HG03571 (cell line): Measurements from ENCODE around the gene SP3.

Experiments
- ATAC-seq: cut with Tn5 transposase; IDR thresholded peaks from one replicate; pipeline ENCODE4 v1.9.1; 2021; ENCODE audit not compliant: unreplicated experiment

Gene SP3

GRCh38 chr2:173965372-173966025 is at the start of gene SP3:
TSS of gene SP3 (minus strand) at chr2:173965373. CDS start at chr2:173965171, 202 bp downstream.
- ATAC-seq = peak; percentile 70

- ATAC-seq = no peak
Observed at GRCh38 chr2:174014699-174015070, 49.5 kb upstream of the SP3 start.

GRCh38 chr2:174014011-174014698 is 49.0 kb upstream of the SP3 start:
- no peak for ATAC-seq

DNA sequence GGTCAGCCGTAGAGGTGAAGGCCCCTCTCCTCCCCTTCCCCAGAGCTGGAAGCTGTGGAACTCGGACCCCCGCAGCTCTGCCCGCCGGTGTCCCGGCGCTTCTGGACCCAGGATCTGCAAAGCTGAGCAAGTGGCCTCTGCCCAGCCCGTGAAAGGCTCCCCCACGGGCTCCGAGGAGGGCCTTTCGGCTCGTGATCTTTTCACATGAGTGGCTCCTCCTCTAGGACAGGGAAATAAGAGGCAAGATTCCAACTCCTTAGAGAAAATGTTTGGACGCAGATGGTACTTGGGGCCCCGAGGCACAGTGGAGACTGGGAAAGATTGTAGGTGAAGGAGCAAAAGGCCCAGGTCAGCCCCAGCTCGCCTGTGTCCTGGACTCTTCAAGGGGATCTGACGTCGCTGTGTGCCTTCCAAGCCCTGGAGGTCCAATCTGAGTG is 48.2 kb upstream of the SP3 start:
- no peak for ATAC-seq

DNA sequence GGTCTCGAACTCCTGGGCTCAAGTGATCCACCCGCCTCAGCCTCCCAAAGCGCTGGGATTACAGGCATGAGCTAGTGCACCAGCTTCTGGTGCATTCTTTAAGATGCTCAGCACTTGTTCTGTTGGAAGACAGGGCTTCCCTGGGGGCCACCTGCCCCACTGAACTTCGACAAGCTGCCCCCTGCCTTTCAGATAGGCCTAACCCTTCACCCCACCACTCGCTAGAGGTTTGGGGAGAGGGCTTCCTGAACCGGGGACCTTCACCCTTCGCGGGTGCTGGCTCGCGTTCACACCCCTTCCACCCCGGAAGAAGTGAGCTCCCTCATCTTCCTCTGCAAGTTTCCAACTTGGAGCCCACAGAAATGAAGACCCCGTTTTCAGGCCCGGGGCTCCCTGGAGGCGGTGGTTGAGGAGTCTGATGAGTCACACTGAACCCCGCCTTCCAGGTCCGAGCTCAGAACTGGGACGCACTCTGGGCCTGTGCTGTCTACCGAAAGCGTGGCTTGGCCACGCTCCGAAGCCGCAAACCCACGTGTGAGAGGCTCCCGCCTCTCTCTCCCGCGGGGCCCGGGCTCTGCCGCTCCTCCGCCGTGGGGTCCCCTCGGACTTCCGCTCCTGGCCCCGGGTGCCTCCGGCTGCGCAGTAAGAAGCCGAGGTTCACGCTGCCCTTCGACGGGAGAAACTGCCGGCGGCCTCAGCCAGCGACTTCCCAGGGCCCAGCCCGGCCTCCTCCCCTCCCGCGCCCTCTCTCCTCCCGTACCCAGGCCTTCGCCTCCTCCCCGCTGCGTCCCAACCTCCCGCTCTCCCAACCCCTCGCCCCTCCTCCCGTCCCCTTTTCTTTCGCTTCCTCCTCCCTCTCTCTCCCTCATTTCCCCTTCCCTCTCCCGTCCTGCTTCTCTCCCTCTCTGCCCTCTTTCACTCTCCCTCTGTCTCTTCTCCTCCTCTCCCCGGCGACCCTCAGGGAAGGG is 47.5 kb upstream of the SP3 start:
- no peak for ATAC-seq

- no peak for ATAC-seq
Observed at GRCh38 chr2:174011796-174012195, 46.6 kb upstream of the SP3 start.

DNA sequence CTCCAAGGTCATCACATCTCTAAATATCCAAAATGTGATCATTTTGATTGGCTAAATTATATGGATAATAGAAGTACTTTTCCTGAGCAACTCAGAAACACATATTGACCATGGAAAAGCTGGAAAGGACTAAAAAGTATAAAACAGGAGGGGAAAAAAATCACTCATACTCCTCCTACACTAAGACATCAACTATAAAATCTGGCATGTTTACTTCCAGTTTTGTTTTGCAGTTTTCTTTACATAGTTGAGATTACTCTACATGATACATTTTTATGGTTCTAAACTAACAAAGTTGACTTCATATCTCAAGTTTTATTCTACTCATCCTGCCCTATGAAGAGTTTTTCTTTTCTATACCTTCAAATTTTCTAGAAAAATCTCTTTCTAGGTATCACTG is 46.0 kb upstream of the SP3 start:
- no peak for ATAC-seq

- no peak for ATAC-seq
Observed at GRCh38 chr2:174009488-174010223, 44.5 kb upstream of the SP3 start.

DNA sequence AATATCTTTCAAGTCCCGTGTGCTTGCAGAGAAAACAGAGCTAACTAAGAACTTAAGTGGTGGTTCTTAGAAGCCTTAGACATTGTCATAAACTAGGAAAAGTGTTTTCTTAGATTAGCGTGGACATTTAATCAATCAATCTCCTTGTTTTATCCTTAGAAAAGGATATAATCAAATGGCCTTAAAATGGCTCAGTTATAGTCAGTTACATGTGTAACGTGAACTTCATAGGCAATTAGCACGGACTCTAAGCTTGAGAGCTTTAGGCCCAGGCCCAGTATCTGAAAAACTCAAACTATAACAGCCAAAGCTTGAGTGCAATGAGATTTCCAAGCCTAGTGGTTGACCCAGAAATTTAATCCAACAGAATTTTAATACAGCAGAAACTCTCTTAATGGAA is 43.5 kb upstream of the SP3 start:
- ATAC-seq = no peak

DNA sequence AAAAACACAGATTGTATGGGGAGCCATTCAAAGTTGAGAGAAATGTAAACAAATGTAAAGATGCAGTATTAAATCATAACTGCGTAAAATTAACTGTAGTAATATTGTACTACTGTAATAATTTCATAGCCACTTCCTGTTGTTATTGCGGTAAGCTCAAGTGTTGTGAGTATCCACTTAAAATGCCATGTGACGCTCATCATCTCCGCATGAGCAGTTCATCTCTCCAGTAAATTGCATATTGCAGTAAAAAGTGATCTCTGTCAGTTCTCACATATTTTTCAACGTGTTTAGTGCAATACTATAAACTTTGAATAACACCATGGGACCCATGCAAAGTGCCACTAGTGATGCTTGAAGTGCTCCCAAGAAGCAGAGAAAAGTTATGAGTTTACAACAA is 41.8 kb upstream of the SP3 start:
- ATAC-seq = no peak

- no peak for ATAC-seq
Observed at GRCh38 chr2:174005801-174006419, 40.7 kb upstream of the SP3 start.

GRCh38 chr2:174004905-174005605 is 39.9 kb upstream of the SP3 start:
- no peak for ATAC-seq

DNA sequence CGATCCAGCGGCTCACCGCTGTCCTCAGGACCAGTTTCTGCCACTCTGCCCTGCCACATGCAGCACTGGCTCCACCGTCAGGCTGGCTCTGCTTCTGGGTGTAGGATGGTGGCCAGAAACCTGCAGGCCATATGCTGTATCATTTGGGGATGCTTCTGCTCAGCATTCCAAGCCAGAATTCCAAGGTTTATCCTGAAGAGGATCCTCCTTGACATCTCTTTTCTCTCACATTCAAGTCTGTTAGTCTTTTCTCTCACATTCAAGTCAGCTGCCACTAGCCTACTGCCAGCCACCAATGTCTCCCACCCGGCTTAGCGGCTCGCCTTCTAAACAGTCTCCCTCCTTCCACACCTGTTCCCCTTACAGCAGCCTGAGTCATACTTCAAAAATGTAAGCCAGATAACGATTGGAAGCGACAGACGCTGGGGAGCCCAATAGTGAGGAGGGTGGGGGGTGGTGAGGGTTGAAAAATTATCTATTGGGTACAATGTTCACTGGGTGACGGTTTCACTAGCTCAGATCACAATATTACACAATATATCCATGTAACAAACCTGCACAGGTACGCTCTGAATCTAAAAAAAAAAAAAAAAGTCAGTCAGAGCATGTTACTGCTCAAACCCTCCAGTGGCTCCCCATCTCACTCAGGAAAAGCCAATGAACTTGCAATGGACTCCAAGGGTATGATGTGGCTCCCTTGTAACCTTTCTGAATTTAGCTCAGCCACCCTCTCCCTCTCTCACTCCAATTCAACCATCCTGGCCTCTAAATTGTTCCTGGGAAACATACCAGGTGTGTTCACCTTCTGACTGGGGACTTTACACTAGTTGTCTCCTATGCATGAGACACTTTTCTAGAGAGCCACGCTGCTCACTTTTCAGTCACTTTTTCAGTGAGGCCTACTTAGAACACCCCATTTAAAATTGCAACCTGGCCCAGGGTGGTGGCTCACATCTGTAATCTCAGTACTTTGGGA is 38.8 kb upstream of the SP3 start:
- ATAC-seq = no peak

- ATAC-seq = no peak
Observed at GRCh38 chr2:174002679-174003078, 37.5 kb upstream of the SP3 start.

DNA sequence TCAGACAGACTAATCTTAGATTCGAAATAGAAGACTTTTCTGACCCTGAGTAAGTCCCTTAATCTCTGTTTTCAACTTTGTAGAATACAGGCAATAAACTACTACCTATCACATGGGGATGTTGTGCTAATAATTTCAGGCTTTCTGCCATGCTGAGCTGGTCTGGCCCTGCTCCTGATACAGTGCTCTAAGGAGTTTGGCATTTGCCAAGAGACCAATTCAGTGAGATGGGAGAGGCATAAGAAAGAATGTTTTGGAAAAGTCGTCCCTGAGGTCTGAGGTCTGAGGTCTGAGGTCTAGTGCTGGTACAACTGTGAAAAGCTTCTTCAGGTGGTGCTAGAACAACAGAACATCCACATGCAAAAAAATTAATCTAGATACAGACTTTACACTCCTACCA is 35.9 kb upstream of the SP3 start:
- ATAC-seq = no peak

DNA sequence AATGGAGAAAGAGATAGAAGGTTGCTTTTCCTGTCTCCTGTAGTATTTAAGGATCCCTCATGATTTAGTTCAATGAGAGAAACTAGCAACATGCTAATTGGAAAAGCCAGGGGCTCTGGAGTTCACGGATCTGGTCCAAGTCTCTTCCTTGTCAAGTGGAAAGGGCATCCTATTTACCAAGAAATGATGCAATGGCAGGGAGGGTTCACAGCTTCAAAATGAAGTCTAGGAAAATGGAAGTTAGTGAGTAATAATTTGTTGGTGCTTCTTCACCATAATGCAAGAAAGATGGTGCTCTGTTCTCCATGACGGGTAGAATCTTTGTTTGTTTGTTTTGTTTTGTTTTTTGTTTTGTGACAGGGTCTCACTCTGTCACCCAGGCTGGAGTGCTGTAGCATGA is 34.6 kb upstream of the SP3 start:
- ATAC-seq = no peak

GRCh38 chr2:173999272-173999671 is 34.1 kb upstream of the SP3 start:
- no peak for ATAC-seq

- no peak for ATAC-seq
Observed at GRCh38 chr2:173998386-173998785, 33.2 kb upstream of the SP3 start.

DNA sequence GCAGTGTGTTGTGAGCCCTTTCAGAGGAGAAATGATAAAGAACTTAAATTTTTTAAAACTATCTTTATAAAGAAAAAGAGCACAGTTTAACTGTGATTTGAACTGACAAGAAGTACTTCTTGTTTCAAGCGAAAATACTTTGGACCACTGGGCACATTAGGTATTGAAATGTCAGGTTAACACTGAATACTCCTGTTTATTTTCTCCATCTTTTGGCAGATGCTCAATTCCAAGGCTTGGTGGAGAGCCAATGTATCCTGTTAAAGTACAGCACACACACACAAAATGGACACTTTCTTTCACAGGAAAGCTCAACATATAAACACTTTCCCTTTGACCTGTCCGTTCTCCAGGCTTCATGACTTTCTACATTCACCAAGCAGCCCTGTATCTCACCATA is 32.6 kb upstream of the SP3 start:
- no peak for ATAC-seq
